Subcutaneous adipose tissue (tissue), 4 donors: ENCODE measurements around the gene MKLN1. TPM values are rescaled to one million over a fixed set of nuclear protein-coding genes. Genes with fewer than 3 reads are reported as not detected.

Experiments used
- CTCF ChIP-seq: fragments of 450-650 bp; IDR thresholded peaks from one replicate; pipeline ENCODE4 v1.5.1; 2016; ENCODE audit warnings: low read depth, mild to moderate bottlenecking, control low read depth, antibody characterized with exemption, moderate library complexity
- total RNA-seq, 4 donors: library from RNA; depleted of rRNA; stranded (reverse); fragments of >200 nt; gene quantifications; one replicate each; pipeline ENCODE4 v1.1.0, GENCODE V29; 2016

Gene MKLN1
- total RNA-seq, 4 donors from 2014 or later: 67.0 to 144 (median 89.2) TPM

- TF ChIP-seq CTCF: no peak
Observed at GRCh38 chr7:131521651-131522163, 194.0 kb downstream of the MKLN1 start.

GRCh38 chr7:131522325-131522930 is 194.8 kb downstream of the MKLN1 start:
- TF ChIP-seq CTCF: no peak

GRCh38 chr7:131524115-131524514 is 196.4 kb downstream of the MKLN1 start:
- no peak for TF ChIP-seq CTCF

GRCh38 chr7:131524703-131525102 is 197.0 kb downstream of the MKLN1 start:
- TF ChIP-seq CTCF: no peak

- no peak for TF ChIP-seq CTCF
Observed at GRCh38 chr7:131525820-131526219, 198.1 kb downstream of the MKLN1 start.

- TF ChIP-seq CTCF: no peak
Observed at GRCh38 chr7:131527456-131527855, 199.8 kb downstream of the MKLN1 start.

GRCh38 chr7:131529179-131529578 is 201.5 kb downstream of the MKLN1 start:
- TF ChIP-seq CTCF: no peak
